K562 (cell line): Measurements from ENCODE around the gene TCF25. TPM values are rescaled to one million over a fixed set of nuclear protein-coding genes. Genes with fewer than 3 reads are reported as not detected.

ENCODE experiments used
- ATAC-seq: fragments of 200-7000 bp; cut with Tn5 transposase; 3 replicates; pipeline ENCODE4 v1.9.1; 2020; ENCODE audit warnings: moderate library complexity
- BruUV-seq: library from RNA; stranded (reverse); fragments of 400-500 nt; replicated peaks from 2 replicates; lab custom pipeline; 2021; lab: Mats Ljungman, UMichigan
- CTCF ChIA-PET: fragments of 300-600 bp; formaldehyde crosslinking; extraction: SDS; loops from one replicate; lab custom pipeline; 2021; ENCODE audit warnings: low intra/inter-chr PET ratio; lab: Yijun Ruan, JAX
- POLR2A ChIA-PET: fragments of 300-600, 350-650 bp; sonication (Branson Sonifier 250); formaldehyde crosslinking; extraction: SDS; loops from one replicate; lab custom pipeline; 2021; ENCODE audit warnings: antibody characterized with exemption, inconsistent platforms; lab: Yijun Ruan, JAX
- DNase-seq, 4 experiments: peaks; one replicate each; pipeline versions ENCODE4 v3.0.0 to v3.0.0-alpha.2; 2011 to 2018; ENCODE audit warnings: low spot score in 3 of 4, mixed read lengths in 3 of 4; ENCODE audit errors: extremely low read depth in 1 of 4
- FAIRE-seq: peaks from 2 replicates; lab custom pipeline; 2011; peaks lifted over from hg19 to GRCh38; lab: Jason Lieb, UNC
- H2AFZ ChIP-seq: 2 replicates; pipeline ENCODE4 v1.6.0; 2011; ENCODE audit warnings: low read depth, low read length, control low read depth, inconsistent platforms
- H3K27ac ChIP-seq: fragments of 200-600 bp; 3 replicates; pipeline ENCODE4 v1.8.0; 2011; ENCODE audit warnings: low read depth, mild to moderate bottlenecking, control low read depth, inconsistent platforms, low read length, moderate library complexity, mixed read lengths; ENCODE audit errors: extremely low read depth
- H3K27me3 ChIP-seq, 2 experiments: fragments of 300-600 bp in 1 of 2; 2 replicates in 1 of 2; 3 replicates in 1 of 2; pipeline versions ENCODE4 v1.6.0 to v1.8.0; 2011; ENCODE audit warnings: inconsistent platforms in 2 of 2, low read length in 2 of 2, mild to moderate bottlenecking in 1 of 2, mixed read lengths in 1 of 2, moderate library complexity in 1 of 2; ENCODE audit not compliant: control insufficient read depth in 2 of 2, insufficient read depth in 2 of 2
- H3K36me3 ChIP-seq: fragments of 300-600 bp; 3 replicates; pipeline ENCODE4 v1.8.0; 2011; ENCODE audit warnings: mild to moderate bottlenecking, low read length, inconsistent platforms; ENCODE audit not compliant: control insufficient read depth, insufficient read depth
- H3K4me1 ChIP-seq, 2 experiments: fragments of 200-600 bp in 1 of 2; replicated peaks in 1 of 2; 2 replicates in 1 of 2; 3 replicates in 1 of 2; pipeline versions ENCODE4 v1.5.1 to v1.8.0; 2011; ENCODE audit warnings: inconsistent platforms in 2 of 2, low read length in 2 of 2, mild to moderate bottlenecking in 1 of 2, mixed read lengths in 1 of 2, moderate library complexity in 1 of 2; ENCODE audit not compliant: control insufficient read depth in 2 of 2, insufficient read depth in 2 of 2
- H3K4me2 ChIP-seq: 2 replicates; pipeline ENCODE4 v1.6.1; 2011; ENCODE audit warnings: low read length, control low read depth, inconsistent platforms, mixed read lengths; ENCODE audit not compliant: insufficient read depth
- H3K4me3 ChIP-seq: fragments of 200-600 bp; sonication (generic), shearing (Covaris generic); 2 replicates; pipeline ENCODE4 v1.5.1; 2016; ENCODE audit warnings: control low read depth, inconsistent platforms
- H3K79me2 ChIP-seq: fragments of 200-600 bp; 3 replicates; pipeline ENCODE4 v1.8.0; 2011; ENCODE audit warnings: low read length, inconsistent platforms; ENCODE audit not compliant: control insufficient read depth, insufficient read depth
- H3K9ac ChIP-seq, 2 experiments: 2 replicates each; pipeline versions ENCODE4 v1.6.0 to v1.6.1; 2011; ENCODE audit warnings: low read depth in 2 of 2, low read length in 2 of 2, control low read depth in 1 of 2, inconsistent platforms in 1 of 2, mild to moderate bottlenecking in 1 of 2, mixed read lengths in 1 of 2; ENCODE audit not compliant: insufficient read depth in 1 of 2
- H3K9me1 ChIP-seq: one replicate; pipeline ENCODE4 v1.6.0; 2011; ENCODE audit warnings: inconsistent platforms, mild to moderate bottlenecking, low read length, moderate library complexity; ENCODE audit not compliant: control insufficient read depth, insufficient read depth
- H3K9me3 ChIP-seq: replicated peaks from 2 replicates; pipeline ENCODE4 v1.5.1; 2011; ENCODE audit warnings: low read depth, low read length, inconsistent platforms; ENCODE audit not compliant: control insufficient read depth, insufficient read depth
- H4K20me1 ChIP-seq: replicated peaks from 2 replicates; pipeline ENCODE4 v1.6.1; 2011; ENCODE audit warnings: low read length, inconsistent platforms, mixed read lengths; ENCODE audit not compliant: control insufficient read depth, insufficient read depth
- ARNT ChIP-seq, 2 experiments: fragments of 450-650 bp; IDR thresholded peaks; 2 replicates each; pipeline ENCODE4 v1.6.1; 2016; ENCODE audit warnings: mild to moderate bottlenecking in 1 of 2
- ATF7 ChIP-seq: fragments of 450-650 bp; IDR thresholded peaks from 2 replicates; pipeline ENCODE4 v1.7.1; 2014; ENCODE audit warnings: mild to moderate bottlenecking, moderate library complexity
- CBFA2T3 ChIP-seq: fragments of 450-650 bp; IDR thresholded peaks from 2 replicates; pipeline ENCODE4 v1.6.1; 2017
- CTBP1 ChIP-seq: fragments of 450-650 bp; IDR thresholded peaks from 2 replicates; pipeline ENCODE4 v1.6.1; 2016; ENCODE audit warnings: borderline replicate concordance
- EGR1 ChIP-seq: fragments of 450-650 bp; conservative IDR thresholded peaks from 2 replicates; pipeline ENCODE4 v1.6.1; 2017; ENCODE audit warnings: mild to moderate bottlenecking
- EP300 ChIP-seq: IDR thresholded peaks from 2 replicates; pipeline ENCODE4 v1.6.1; 2012; ENCODE audit warnings: low read length, improper control_type of control experiment
- FOXK2 ChIP-seq, 2 experiments: fragments of 450-650 bp; IDR thresholded peaks in 1 of 2; conservative IDR thresholded peaks in 1 of 2; 2 replicates each; pipeline ENCODE4 v1.6.1; 2016; ENCODE audit warnings: low read depth in 2 of 2, mild to moderate bottlenecking in 1 of 2
- HMGN3 ChIP-seq: IDR thresholded peaks from 2 replicates; pipeline ENCODE4 v1.6.1; 2011; ENCODE audit warnings: borderline replicate concordance, low read depth, mild to moderate bottlenecking, mixed read lengths, low read length; ENCODE audit not compliant: insufficient read length; ENCODE audit errors: extremely low read depth
- HNRNPL ChIP-seq: fragments of 200-400 bp; formaldehyde crosslinking; IDR thresholded peaks from 2 replicates; pipeline ENCODE4 v1.6.1; 2017; ENCODE audit warnings: low read depth, mild to moderate bottlenecking, low read length
- L3MBTL2 ChIP-seq: fragments of 450-650 bp; IDR thresholded peaks from 2 replicates; pipeline ENCODE4 v1.6.1; 2016; ENCODE audit warnings: mild to moderate bottlenecking, moderate library complexity
- MEIS2 ChIP-seq: fragments of 450-650 bp; IDR thresholded peaks from 2 replicates; pipeline ENCODE4 v1.6.1; 2014; ENCODE audit warnings: mild to moderate bottlenecking; ENCODE audit not compliant: partially characterized antibody
- NR2C2 ChIP-seq, 2 experiments: fragments of 200-800 bp in 1 of 2; sonication (Bioruptor generic) in 1 of 2; sonication (generic) in 1 of 2; formaldehyde crosslinking in 1 of 2; IDR thresholded peaks; 2 replicates each; pipeline versions ENCODE4 v1.6.1 to v1.8.0; 2016 to 2022; ENCODE audit warnings: mild to moderate bottlenecking in 1 of 2, missing compliant biosample characterization in 1 of 2, missing genetic modification characterization in 1 of 2, missing genetic modification reagents in 1 of 2
- PML ChIP-seq: IDR thresholded peaks from 2 replicates; pipeline ENCODE4 v1.6.1; 2012; ENCODE audit warnings: low read length, inconsistent platforms
- RCOR1 ChIP-seq, 2 experiments: IDR thresholded peaks; 2 replicates each; pipeline ENCODE4 v1.6.1; 2012; ENCODE audit warnings: low read depth in 2 of 2, low read length in 2 of 2, borderline replicate concordance in 1 of 2, improper control_type of control experiment in 1 of 2
- SREBF1 ChIP-seq: fragments of 150-350 bp; IDR thresholded peaks from 2 replicates; pipeline ENCODE4 v1.6.1; 2014; ENCODE audit warnings: antibody characterized with exemption, low read depth, low read length, borderline replicate concordance
- TAF1 ChIP-seq: IDR thresholded peaks from 2 replicates; pipeline ENCODE4 v1.6.1; 2011; ENCODE audit warnings: mild to moderate bottlenecking, low read length, moderate library complexity; ENCODE audit not compliant: insufficient read depth, control insufficient read depth, severe bottlenecking; ENCODE audit errors: extremely low read depth
- YY1 ChIP-seq, 3 experiments: IDR thresholded peaks; 2 replicates each; pipeline ENCODE4 v1.6.1; 2011; ENCODE audit warnings: low read length in 2 of 3, mild to moderate bottlenecking in 2 of 3, moderate library complexity in 2 of 3, borderline replicate concordance in 1 of 3, control low read depth in 1 of 3, low read depth in 1 of 3; ENCODE audit not compliant: insufficient read depth in 3 of 3, insufficient replicate concordance in 2 of 3, control insufficient read depth in 1 of 3, insufficient read length in 1 of 3; ENCODE audit errors: extremely low read depth in 1 of 3
- ZBTB1 ChIP-seq: sonication (generic); formaldehyde crosslinking; IDR thresholded peaks from 2 replicates; pipeline ENCODE4 v1.8.1; 2023; ENCODE audit warnings: missing genetic modification reagents, low read depth, mild to moderate bottlenecking, borderline replicate concordance
- ZFX ChIP-seq: sonication (generic); formaldehyde crosslinking; IDR thresholded peaks from 2 replicates; pipeline ENCODE4 v1.8.0; 2022; ENCODE audit warnings: mild to moderate bottlenecking, missing genetic modification reagents, moderate library complexity
- ZNF121 ChIP-seq: sonication (generic); formaldehyde crosslinking; conservative IDR thresholded peaks from 2 replicates; pipeline ENCODE4 v1.8.0; 2022; ENCODE audit warnings: missing genetic modification reagents
- ZNF511 ChIP-seq: sonication (generic); formaldehyde crosslinking; IDR thresholded peaks from 2 replicates; pipeline ENCODE4 v1.8.0; 2022; ENCODE audit warnings: mild to moderate bottlenecking, missing genetic modification reagents
- WGBS: fragments of 100-300 bp; shearing (Covaris generic); methylation state at CpG from one replicate; pipeline ENCODE4 v1.1.6; 2016; ENCODE audit warnings: low coverage, mixed read lengths; ENCODE audit not compliant: insufficient coverage; ENCODE audit errors: missing lambda C conversion rate; 5-methylcytosine and 5-hydroxymethylcytosine counted together
- in situ Hi-C: fragments of 300-500 bp; cut with MboI; formaldehyde crosslinking; loops from 4 replicates; pipeline ENCODE4 v1.15.0; 2018; ENCODE audit warnings: inconsistent platforms, mixed read lengths
- intact Hi-C: fragments of 100-400 bp; cut with micrococcal nuclease; formaldehyde crosslinking; loops from 2 replicates; pipeline ENCODE4 v1.14.2; 2022
- polyA plus RNA-seq, 8 experiments: library from polyadenylated mRNA; depleted of rRNA in 4 of 8; stranded (reverse) in 5 of 8; unstranded in 3 of 8; fragments of >200 nt; fragmentation: Nextera tagmentation in 2 of 8; fragmentation: Illumina TruSeq in 1 of 8; extraction: Ambion mirVana in 2 of 8; extraction: Trizol in 1 of 8; gene quantifications; 2 replicates each; pipeline versions ENCODE4 v1.2.1 to v1.2.3, GENCODE V29; 2011 to 2014; ENCODE audit warnings: inconsistent platforms in 1 of 8, missing spikeins in 1 of 8
- total RNA-seq, 7 experiments: library from RNA; depleted of rRNA in 6 of 7; stranded (reverse); fragments of >200 nt in 6 of 7; fragmentation: Illumina TruSeq in 2 of 7; extraction: Trizol in 2 of 7; gene quantifications; 2 replicates each; pipeline versions ENCODE4 v1.2.1 to v1.2.3, GENCODE V29; 2011 to 2021; ENCODE audit warnings: low replicate concordance in 1 of 7

The TCF25 gene
- total and polyA plus RNA-seq, 9 of the 15 experiments (the other 6 are each of a cell fraction or from before 2014, with no cell fraction given): 9.0 to 154 (median 83.8) TPM

- H3K27me3 ChIP-seq: no peaks in the 10 kb centered on the region
- H3K9me3 ChIP-seq: no peaks in the 10 kb centered on the region
- BruUV-seq: no TSS peak
- H2AFZ ChIP-seq: peak overlapping the region; percentile 65
- peak; percentile 78 for FAIRE-seq
- H3K36me3 ChIP-seq: no peaks in the 10 kb centered on the region
- CTCF ChIA-PET: no interaction called here
- peak; percentile 70 for ATAC-seq
- DNase-seq: peak in 2 of 4 experiments; percentile 42 to 55
- POLR2A ChIA-PET: interaction anchor here (0.5 to 1.6 kb wide), 5 partner anchors 9 to 46 kb away, joined by 3 to 5 read pairs (median 3); partner anchors contain the start of gene TCF25
- 9% methylated on average over 26 of the region's 43 CpGs for WGBS
- intact Hi-C loops (loop anchor here (1.0 kb wide), 1 partner anchor 9 kb away; no protein-coding TSS in a partner anchor), in situ Hi-C loops (no loop called here)
- H3K79me2 ChIP-seq: no peaks in the 10 kb centered on the region
- H3K27ac ChIP-seq: peak overlapping the region; percentile 78
- H3K4me2 ChIP-seq: peak overlapping the region; percentile 71
- peak overlapping the region; percentile 48 to 94 for H3K9ac ChIP-seq
- H3K9me1 ChIP-seq: no peaks in the 10 kb centered on the region
- H3K4me1 ChIP-seq: peaks cover 9 to 43% of the 10 kb centered on the region in 2 experiments
- 0 out of 2 replicates have a peak, but pooled peaks cover 6% of the 10 kb centered on the region for H4K20me1 ChIP-seq
- H3K4me3 ChIP-seq: peak overlapping the region; percentile 53
- no peak for TF ChIP-seq YY1 (IDR thresholded peaks at IDR 0.05; ENCODE audit: borderline replicate concordance in 1 of 3, control insufficient read depth in 1 of 3, extremely low read depth in 1 of 3, insufficient read depth in 3 of 3, insufficient read length in 1 of 3, insufficient replicate concordance in 2 of 3, low read depth in 1 of 3, low read length in 2 of 3)
- TF ChIP-seq RCOR1 (IDR thresholded peaks at IDR 0.05; ENCODE audit: borderline replicate concordance in 1 of 2, low read depth in 2 of 2, low read length in 2 of 2): no peak
- TF ChIP-seq SREBF1: no peak
- no peak for TF ChIP-seq ZNF511
- no peak for TF ChIP-seq TAF1
- peak; percentile 39 for TF ChIP-seq L3MBTL2
- TF ChIP-seq FOXK2 (conservative IDR thresholded peaks at IDR 0.05 in 1 of 2, IDR thresholded peaks at IDR 0.05 in 1 of 2; ENCODE audit: low read depth in 2 of 2): no peak
- peak; percentile 53 for TF ChIP-seq HMGN3
- TF ChIP-seq ZBTB1: peak; percentile 44; the same call in 1 of the 2 replicates
- 0 out of 2 replicates have a peak, but pooled peaks have one; percentile 10 for TF ChIP-seq EGR1
- TF ChIP-seq ZFX (CRISPR knock-in tag): peak; percentile 64
- 0 out of 2 replicates have a peak, but pooled peaks have one; percentile 29 for TF ChIP-seq CBFA2T3
- no peak for TF ChIP-seq NR2C2 (CRISPR knock-in tag; IDR thresholded peaks at IDR 0.05)
- 0 out of 2 replicates have a peak, but pooled peaks have one; percentile 21 for TF ChIP-seq NR2C2 (tag; IDR thresholded peaks at IDR 0.05)
- TF ChIP-seq MEIS2: no peak
- no peak for TF ChIP-seq EP300
- no peak for TF ChIP-seq PML
- TF ChIP-seq CTBP1: peak; percentile 17; the same call in 1 of the 2 replicates
- TF ChIP-seq HNRNPL: 0 out of 2 replicates have a peak, but pooled peaks have one; percentile 33
- peak; percentile 94 for TF ChIP-seq ZNF121
- no peak for TF ChIP-seq ATF7
- 0 out of 4 replicates have a peak, but pooled peaks of 1 of the 2 experiments have one; percentile 24 for TF ChIP-seq ARNT (IDR thresholded peaks at IDR 0.05)
Measured at GRCh38 chr16:89827383-89828198, 45.8 kb upstream of the TCF25 start.
